ENCODE data around the gene UBE2K.

GRCh38 chr4:39648827-39649558 lies 48.9 kb upstream of the UBE2K start:
- TF ChIP-seq POLR2A (IDR thresholded peaks at IDR 0.05) (no peak), CTCF (IDR thresholded peaks at IDR 0.05) (no peak)
